GM21825 (cell line): ENCODE measurements around the gene TCEAL1.
"Not testable (repeated sequence)": the region's sequence is repeated elsewhere in the genome, so short reads cannot be mapped to it uniquely, and the experiment has no call there.

Source experiments
- ATAC-seq: cut with Tn5 transposase; IDR thresholded peaks from one replicate; pipeline ENCODE4 v1.9.1; 2021; ENCODE audit warnings: mild to moderate bottlenecking, moderate library complexity; ENCODE audit not compliant: unreplicated experiment

Gene TCEAL1

DNA sequence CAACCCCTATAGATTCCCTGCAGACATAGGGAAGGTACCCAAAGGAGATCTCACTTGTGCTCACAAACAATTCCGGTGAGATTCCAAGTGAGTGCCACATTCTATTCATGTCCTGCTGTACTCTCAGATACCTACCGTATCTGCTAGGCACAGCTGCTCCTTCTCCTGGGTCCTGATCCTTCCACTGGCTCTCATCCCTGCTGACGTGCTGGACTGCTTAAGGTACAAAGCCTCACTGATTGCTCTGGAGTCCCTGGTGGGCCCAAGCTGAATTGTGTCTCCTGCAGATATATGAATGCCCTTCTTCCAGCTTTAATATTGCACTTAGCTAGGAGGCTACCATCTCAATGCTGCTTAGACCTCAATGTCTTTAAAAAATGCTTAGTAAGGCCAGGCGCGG lies 2.4 kb downstream of the TCEAL1 start:
- no peak for ATAC-seq

DNA sequence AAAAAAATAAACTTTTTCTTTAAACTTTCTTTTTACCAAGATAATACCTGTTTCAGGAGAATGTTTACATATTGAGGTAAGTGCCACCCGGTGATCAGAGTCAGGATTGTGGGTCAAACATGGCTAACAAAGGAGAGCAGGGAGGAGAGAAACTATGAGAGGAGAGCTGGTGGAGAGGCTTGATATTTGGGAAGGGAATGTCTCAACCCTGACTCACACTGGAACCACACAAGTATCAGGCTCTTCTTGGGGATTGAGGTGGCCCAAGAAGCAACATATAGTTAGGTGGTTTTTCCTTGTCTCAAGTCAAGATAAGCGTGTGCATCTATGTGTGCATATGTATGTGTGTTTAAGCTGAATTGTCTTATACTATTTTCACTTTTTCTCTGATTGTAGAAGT lies 6.7 kb downstream of the TCEAL1 start:
- no peak for ATAC-seq

DNA sequence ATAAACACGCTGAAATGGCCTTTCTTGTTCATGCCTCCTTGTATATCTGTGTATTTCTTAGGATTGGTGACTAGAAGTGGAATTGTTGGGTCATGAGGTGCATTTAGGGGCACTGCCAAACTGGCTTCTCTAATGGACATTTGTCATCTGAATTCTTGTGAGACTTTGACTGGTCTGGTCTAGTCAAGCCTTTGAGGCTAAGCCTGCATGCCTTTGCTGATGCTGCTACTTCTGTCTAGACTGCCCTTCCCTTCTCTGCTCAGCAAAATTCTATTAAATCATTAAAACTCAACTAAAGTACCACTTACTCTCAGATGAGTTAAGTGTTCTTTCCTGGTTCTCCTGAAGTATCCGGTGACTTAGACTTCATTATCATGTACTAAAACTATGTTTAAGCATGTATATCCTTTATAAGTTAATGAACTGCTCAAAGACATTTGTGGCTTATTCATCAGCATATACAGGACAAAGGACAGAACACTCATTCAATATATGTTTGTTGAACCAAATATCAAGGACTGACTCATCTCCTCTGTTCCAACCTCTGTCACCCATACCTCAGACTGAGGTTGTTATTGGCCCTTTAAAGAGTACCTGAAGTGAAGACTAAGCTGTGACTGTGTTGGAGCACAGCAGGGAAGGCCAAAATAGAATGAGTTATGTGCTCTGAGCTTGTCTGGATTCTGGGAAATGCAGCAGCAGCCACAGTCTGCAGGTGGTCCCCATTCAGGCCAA lies 9.0 kb downstream of the TCEAL1 start:
- ATAC-seq = no peak

DNA sequence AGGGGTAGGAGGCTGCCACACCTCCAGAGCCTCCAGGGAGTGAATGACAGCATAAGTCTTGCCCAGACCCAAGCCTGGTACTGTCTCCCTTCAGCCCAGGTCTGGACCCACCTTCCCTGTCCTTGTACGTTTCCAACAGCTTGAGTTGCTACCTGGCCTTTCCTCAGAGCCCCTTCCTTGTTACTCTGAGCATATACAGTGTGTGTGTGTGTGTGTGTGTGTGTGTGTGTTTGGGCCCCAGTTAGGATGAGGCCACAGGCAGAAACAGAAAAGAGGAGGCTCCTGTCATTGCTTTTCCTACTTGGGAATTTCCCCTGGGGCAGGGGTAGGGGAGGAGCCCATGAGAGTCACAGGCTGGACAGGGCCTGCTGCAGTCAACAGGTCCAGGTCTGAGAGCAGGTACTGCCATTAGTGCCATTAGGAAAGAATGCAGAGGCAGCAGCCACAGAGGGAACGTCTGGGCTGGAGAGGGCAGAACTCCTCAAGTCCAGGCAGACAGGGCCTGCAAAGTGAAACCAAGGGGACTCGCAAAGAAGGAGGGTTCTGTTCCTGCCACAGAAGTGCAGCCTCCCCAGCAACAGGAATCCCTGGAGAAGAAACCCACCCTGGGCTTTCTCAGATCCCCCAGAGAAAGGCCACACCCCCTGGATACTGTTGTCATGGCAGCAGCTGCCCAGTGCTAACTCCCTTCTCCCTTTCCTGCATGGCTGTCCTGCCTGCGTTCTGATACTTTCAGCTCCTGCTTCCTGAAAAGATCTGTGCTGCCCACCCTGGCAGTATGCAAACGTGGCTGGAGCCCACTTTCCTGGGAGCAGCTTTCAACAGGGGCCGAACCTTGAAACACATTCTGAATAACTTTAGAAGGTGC lies 9.9 kb downstream of the TCEAL1 start:
- not testable (repeated sequence) for ATAC-seq

DNA sequence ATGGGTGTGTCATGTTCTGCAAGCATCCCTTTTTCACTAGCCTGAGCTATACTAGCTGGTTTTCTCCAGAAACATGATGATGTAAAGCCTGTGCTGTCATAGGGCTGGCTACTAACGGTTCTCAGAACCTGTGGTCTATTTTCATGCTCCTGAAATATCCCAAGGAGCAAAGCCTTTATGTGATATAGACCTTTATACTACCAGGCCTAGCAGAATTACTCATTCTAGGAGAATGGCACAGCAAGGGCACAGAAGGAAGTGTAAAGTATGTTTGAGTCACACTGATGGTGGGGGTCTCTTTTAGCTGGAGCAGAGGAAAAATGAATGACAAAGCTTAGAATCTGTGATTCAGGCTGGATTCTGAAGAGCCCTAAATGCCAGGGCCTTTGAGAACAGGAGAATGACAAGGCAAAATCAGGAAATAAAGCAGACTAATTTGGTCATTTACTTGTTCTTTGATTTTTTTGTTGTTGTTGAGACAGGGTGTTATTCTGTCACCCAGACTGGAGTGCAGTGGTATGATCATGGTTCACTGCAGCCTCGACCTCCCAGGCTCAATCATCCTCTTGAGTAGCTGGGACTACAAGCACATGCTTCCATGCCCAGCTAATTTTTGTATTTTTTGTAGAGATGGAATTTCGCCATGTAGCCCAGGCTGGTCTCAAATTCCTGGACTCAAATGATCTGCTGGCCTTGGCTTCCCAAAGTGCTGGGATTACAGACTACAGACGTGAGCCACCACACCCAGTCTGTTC lies 11.8 kb downstream of the TCEAL1 start:
- no peak for ATAC-seq

DNA sequence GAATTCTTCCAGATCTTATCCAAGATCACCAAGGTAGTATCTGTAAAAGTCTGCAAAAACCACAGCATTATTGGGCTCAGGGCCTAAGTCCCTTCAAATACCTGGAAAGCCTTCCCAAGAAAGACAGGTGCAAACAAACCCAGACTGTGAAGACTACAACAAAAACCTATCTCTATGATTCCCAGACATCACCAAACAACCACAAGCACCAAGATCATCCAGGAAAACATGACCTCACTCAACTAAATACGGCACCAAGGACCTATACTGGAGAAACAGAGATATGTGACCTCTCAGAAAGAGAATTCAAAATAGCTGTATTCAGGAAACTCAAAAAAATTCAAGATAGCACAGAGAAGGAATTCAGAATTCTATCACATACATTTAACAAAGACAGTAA lies 15.3 kb downstream of the TCEAL1 start:
- no peak for ATAC-seq

DNA sequence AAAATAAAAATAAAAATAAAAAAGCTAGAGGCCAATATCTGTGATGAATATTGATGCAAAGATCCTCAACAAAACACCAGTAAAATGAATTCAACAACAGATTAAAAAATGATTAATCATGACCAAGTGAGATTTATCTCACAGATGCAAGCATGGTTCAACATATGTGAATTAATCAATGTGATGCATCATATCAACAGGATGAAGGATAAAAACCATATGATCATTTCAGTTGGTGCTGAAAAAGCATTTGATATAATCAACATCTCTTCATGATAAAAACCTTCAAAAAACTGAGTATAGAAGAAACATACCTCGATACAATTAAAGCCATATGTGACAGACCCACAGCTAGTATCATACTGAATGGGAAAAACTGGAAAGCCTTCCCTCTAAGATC lies 18.9 kb downstream of the TCEAL1 start:
- no peak for ATAC-seq

DNA sequence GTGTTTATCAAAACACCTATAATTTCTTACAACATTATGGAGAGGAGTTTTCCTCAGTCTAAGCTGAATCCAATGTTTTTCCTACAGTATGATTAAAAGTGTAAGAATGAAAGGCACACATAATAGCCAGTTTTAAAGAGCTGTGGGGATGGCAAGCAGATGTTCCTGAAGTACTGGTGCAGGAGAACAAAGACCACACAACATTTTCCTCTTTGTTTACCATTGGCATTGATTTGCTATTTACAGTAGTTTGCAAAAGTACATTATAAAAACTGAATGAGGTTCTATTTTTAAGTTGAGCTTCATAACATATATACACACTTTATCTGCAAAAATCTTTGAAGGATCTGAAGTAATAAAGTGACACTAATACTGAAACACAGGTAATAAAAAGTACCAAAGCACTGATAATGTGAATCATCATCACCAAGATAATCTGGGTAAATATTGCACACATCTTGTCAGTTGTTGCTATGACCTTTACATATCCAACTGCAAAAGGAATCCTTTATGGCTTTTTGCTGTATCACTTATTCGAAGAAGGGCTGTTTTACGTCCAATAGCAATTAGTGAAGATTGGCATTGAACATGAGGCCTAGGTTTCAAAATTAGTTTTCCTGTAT lies 22.5 kb downstream of the TCEAL1 start:
- no peak for ATAC-seq

DNA sequence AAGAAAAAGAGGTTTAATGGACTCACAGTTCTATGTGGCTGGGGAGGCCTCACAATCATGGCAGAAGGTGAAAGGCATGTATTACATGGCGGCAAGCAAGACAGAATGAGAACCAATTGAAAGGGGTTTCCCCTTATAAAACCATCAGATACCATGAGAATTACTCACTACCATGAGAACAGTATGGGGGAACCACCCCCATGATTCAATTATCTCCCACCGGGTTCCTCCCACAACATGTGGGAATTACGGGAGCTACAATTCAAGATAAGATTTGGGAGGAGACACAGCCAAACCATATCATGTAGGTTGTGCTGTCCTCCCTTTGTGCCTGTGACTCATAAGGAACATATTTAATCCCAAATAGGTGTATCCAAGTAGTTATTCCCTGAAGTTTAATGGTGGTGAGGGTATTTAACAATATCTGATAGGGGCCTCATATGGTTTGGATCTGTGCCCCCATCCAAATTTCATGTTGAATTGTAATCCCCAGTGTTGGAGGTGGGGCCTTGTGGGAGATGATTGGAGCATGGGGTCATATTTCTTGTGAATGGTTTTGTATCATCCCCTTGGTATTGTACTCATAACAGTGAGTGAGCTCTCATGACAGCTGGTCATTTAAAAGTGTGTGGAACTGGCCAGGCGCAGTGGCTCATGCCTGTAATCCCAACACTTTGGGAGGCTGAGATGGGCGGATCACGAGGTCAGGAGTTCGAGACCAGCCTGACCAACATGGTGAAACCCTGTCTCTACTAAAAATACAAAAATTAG lies 26.6 kb downstream of the TCEAL1 start:
- ATAC-seq = not testable (repeated sequence)

DNA sequence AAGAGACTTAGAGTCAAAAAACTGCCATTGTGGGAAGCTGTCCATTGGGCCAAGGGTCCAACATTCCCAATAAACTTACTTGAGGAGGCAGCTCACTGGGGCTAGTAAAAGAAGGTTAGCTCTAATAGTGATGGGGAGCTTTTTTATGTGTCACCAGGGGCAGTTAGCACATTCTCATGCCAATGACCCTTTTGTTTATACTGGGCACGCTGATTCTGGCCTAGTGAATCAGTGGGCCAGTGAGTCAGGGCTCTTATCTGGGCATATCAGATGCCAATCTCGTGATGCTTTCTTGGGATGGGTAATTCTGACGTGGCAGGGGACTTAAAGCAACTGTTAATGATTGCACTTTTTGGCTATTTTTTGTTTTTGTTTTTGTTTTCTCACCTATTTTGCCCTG lies 27.8 kb downstream of the TCEAL1 start:
- no peak for ATAC-seq

DNA sequence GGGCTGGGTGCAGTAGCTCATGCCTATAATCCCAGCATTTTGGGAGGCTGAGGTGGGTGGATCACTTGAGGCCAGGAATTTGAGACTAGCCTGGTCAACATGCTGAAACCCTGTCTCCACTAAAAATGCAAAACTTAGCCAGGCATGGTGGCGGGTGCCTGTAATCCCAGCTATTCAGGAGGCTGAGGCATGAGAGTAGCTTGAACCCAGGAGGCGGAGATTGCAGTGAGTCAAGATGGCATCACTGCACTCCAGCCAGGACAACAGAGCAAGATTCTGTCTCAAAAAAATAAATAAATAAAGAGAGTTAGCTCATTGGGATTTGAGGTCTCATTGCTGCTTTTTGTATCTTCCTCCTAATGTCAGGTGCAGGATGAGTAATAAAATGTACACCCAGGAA lies 28.3 kb downstream of the TCEAL1 start:
- ATAC-seq = not testable (repeated sequence)

DNA sequence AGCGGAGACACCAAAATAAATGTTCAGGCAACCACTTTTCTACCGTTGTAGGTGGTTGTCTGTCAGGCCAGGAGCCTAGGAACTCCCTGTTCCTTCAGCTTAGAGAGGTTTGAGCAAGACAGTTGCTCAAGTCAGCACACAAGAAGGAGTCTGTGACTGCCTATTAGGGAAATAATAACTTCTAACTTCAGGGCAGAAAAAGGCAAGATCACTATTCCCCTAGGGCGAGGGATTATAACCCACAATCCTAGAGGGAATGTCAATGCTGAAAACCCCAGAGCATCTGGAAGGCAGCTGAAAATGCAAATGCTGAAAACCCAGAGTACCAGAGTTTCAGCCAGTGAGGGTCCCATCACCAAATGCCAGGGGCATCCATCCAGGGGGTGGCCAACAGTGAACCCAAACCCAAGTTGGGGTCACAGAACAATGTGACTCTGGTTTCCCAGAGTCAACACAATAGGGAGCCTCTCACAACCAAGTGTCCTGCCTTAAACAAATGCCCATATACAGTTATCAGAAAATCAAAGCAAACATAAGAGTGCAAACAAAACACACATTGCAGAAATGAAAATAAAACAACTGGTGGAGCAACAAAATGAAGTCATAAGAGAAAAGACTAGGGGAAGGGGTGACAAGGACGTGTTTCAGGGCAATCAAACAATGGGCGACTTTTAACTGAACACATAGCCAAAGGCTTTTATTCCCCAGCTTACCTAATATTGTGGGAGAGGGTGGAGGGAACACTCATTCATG lies 30.1 kb downstream of the TCEAL1 start:
- ATAC-seq = no peak

DNA sequence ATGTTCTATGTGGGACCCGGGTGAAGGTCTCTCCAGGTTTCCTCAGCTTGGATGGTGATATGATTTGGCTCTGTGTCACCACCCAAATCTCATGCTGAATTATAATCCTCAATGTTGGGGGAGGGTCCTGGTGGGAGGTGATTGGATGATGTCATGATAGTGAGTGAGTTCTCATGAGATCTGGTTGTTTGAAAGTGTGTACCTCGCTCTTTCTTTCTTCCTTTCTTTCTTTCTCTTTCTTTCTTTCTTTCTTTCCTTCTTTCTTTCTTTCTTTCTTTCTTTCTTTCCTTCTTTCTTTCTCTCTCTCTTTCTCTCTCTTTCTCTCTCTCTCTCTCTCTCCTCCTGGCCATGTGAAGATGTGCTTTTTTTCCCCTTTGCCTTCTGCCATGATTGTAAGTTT lies 30.7 kb downstream of the TCEAL1 start:
- ATAC-seq = not testable (repeated sequence)

DNA sequence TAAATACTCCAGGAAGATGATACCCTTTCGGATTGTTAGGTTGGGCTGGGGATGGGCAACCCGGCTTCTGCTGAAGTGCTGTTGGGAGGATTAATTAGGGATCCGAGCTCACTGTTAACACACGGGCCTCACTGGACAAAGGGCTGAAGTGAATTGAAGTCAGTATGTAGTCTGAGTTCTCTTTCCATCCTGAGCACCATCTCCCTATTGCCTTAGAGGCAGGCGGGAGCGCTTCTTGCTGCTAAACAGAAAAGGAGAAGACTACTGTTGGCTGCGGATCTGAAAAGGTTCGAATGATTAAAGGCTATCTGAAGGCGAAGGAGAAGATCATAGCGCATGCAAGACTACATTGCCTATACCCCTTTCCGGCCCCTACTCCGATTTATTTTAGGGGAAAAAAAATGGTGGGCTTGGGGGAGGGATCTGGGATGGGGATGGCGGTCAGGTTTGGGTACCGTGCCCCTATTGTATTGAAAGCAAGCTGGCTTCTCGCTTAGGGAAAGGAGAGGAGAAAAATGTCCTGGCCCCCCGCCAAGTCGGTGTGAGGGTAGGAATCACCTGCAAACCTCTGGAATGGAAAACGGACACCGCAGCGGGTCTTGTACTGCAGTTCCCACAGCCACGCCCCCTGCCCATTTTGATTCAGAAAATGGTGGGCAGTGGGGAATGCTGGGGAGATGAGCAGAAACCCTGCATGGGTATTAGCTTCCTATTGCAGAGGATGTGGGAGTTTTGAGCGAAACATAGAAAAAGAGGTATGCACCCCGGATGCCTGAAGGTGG lies 35.4 kb downstream of the TCEAL1 start:
- no peak for ATAC-seq

DNA sequence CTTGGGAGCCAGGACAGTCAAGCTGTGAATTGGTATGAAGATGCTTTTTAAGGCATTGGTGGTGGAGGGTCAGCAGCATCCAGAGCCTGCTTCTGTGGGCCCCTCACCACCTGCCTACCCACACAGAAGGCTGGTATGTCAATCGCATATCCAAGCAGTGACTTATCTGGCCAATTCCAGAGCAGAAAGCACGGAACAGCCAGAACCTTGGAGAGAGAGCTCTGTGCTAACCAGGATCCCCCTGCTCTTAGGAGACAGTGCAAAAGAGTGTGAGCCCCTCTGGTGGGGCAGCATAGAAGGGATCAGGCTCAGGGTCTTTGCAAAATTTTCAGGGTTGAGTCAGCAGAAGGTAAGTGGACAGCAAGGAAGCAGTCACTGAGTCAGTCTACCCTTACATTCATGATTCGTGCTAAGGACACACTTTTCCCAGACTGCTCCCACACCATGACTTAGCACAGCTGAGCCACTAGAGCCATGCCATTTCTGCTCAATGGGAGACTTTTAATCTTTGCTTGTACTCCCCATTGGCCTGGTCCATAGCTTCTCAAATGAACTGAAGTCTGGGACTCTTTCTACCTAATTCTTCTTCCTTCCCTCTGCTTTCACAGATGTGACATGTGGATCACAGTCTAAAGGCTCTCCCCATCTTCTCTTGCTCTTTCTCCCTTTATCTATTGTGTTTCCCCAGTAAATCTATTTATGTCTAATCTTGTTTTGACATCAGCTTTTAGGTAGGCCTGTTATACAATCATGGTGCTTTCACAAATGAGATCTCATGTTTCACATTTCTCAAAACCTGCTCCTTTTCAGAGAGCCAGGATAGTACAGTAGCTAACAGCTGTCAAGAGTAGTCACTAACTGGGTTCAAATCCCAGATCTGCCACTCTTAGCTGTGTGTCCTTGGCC lies 37.7 kb downstream of the TCEAL1 start:
- ATAC-seq = no peak

DNA sequence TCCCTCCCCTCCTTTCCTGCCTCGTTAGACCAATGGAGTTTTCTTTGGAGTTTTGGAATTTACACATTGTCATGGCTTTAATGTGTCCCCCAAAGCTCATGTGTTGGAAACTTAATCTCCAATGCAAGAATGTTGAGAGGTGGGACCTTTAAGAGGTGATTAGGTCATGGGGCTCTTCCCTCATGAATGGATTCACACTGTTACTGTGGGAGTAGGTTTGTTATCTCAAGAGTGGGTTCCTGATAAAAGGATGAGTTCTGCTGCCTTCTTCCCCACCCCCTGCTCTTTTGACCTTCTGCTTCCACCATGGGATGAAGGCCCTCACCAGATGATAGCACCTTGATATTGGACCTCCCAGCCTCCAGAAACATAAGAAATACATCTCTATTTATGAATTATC lies 41.0 kb downstream of the TCEAL1 start:
- no peak for ATAC-seq

DNA sequence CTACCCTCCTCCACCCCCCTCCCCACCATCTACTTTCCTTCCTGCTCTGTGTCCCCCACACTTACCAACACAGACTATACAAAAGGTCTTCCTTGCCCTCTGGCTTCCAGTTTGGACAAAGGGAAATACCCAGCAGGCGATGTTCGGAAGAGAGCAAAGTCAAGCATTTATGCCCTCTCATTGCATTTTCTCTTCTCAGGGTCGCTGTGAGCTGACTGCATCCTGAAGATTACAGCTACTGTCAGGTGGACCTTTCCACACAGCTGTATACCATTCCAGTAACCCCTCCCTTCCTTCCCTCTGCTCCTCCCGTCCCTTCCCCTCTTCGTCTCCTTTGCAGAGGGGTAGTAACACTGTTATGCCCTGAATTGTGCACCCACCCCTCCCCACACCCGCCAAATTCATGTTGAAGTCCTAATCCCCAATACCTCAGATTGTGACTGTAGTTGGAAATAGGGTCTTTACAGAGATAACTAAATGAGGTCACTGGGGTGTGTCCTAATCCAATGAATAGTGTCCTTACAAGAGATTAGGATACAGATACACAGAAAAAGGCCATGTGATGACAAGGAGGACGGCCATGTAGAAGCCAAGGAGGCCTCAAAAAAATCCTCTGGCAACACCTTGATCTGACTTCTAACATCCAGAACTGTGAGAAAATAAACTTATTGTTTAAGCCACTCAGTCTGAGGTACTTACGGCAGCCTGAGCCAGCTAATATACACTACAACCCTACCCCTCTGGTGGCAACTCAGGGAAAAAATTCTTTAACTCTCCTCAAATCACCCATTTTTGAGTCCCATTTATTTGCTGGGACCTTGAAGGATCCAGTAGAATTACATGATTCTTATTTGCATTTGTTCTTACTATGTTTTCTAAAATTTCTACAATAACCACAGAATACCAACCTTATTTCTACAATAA lies 46.0 kb downstream of the TCEAL1 start:
- ATAC-seq = no peak
